ENCODE measurements around the gene PLGLB1. TPM values are rescaled to one million over a fixed set of nuclear protein-coding genes. Genes with fewer than 3 reads are reported as not detected.
"Not testable (repeated sequence)": the region's sequence is repeated elsewhere in the genome, so short reads cannot be mapped to it uniquely, and the experiment has no call there.

Gene PLGLB1
- total and polyA plus RNA-seq, 2 of the 13 experiments (the other 11 are each of a cell fraction or from before 2014, with no cell fraction given), result 0.20 to 0.26 TPM

GRCh38 chr2:87041321-87041978 is 19.8 kb upstream of the PLGLB1 start:
- H3K4me1 ChIP-seq (ENCODE audit: insufficient read depth, low read length); in situ Hi-C loops (cut with HindIII; ENCODE audit: extremely low pct_ligation_motif_present, low pct_unique_long_range_greater_than_20kb); FAIRE-seq; H3K4me2 ChIP-seq (ENCODE audit: low read depth, low read length); H2AFZ ChIP-seq (ENCODE audit: low read length); POLR2A ChIA-PET; H3K9me3 ChIP-seq (ENCODE audit: low read length); BruUV-seq (replicated peaks); intact Hi-C loops (cut with micrococcal nuclease; ENCODE audit: unreplicated experiment); H4K20me1 ChIP-seq (ENCODE audit: insufficient read depth, low read length); H3K79me2 ChIP-seq (ENCODE audit: insufficient read depth, low read length); H3K9ac ChIP-seq (ENCODE audit: insufficient read depth, low read depth, low read length); H3K4me3 ChIP-seq (replicated peaks in 1 of 3; ENCODE audit: insufficient read depth in 1 of 3, low read depth in 2 of 3, low read length in 3 of 3); H3K27ac ChIP-seq (ENCODE audit: extremely low read length, insufficient read depth, low read length); H3K36me3 ChIP-seq (replicated peaks in 1 of 2; ENCODE audit: control insufficient read depth in 1 of 2, insufficient read depth in 2 of 2, low read length in 2 of 2); CTCF ChIA-PET (ENCODE audit: low intra/inter-chr PET ratio, low total read pairs); DNase-seq (ENCODE audit: low spot score); H3K27me3 ChIP-seq (ENCODE audit: control insufficient read depth in 1 of 2, insufficient read depth in 2 of 2, low read length in 2 of 2): not testable (repeated sequence)
- ATAC-seq, result peak; percentile 91
- WGBS (ENCODE audit: low lambda C conversion rate), result no CpG with 5 or more reads among the region's 7 CpGs
- TF ChIP-seq STAG1 (CRISPR knock-in tag; IDR thresholded peaks at IDR 0.05), result peak; percentile 50

- H2AFZ ChIP-seq (ENCODE audit: low read length); H4K20me1 ChIP-seq (ENCODE audit: insufficient read depth, low read length); in situ Hi-C loops (cut with HindIII; ENCODE audit: extremely low pct_ligation_motif_present, low pct_unique_long_range_greater_than_20kb); H3K79me2 ChIP-seq (ENCODE audit: insufficient read depth, low read length); DNase-seq (ENCODE audit: low spot score); H3K4me2 ChIP-seq (ENCODE audit: low read depth, low read length); H3K9me3 ChIP-seq (ENCODE audit: low read length); H3K9ac ChIP-seq (ENCODE audit: insufficient read depth, low read depth, low read length); H3K27ac ChIP-seq (ENCODE audit: extremely low read length, insufficient read depth, low read length); FAIRE-seq; H3K4me1 ChIP-seq (ENCODE audit: insufficient read depth, low read length); intact Hi-C loops (cut with micrococcal nuclease; ENCODE audit: unreplicated experiment); H3K27me3 ChIP-seq (ENCODE audit: control insufficient read depth in 1 of 2, insufficient read depth in 2 of 2, low read length in 2 of 2); CTCF ChIA-PET (ENCODE audit: low intra/inter-chr PET ratio, low total read pairs); POLR2A ChIA-PET; H3K4me3 ChIP-seq (replicated peaks in 1 of 3; ENCODE audit: insufficient read depth in 1 of 3, low read depth in 2 of 3, low read length in 3 of 3); BruUV-seq (replicated peaks); ATAC-seq; H3K36me3 ChIP-seq (replicated peaks in 1 of 2; ENCODE audit: control insufficient read depth in 1 of 2, insufficient read depth in 2 of 2, low read length in 2 of 2): not testable (repeated sequence)
Observed at GRCh38 chr2:87028607-87029006, 7.0 kb upstream of the PLGLB1 start.

- H3K27ac ChIP-seq (ENCODE audit: extremely low read length, insufficient read depth, low read length); ATAC-seq; H3K4me1 ChIP-seq (ENCODE audit: insufficient read depth, low read length); in situ Hi-C loops (cut with HindIII; ENCODE audit: extremely low pct_ligation_motif_present, low pct_unique_long_range_greater_than_20kb); H3K9me3 ChIP-seq (ENCODE audit: low read length); H4K20me1 ChIP-seq (ENCODE audit: insufficient read depth, low read length); H3K36me3 ChIP-seq (replicated peaks in 1 of 2; ENCODE audit: control insufficient read depth in 1 of 2, insufficient read depth in 2 of 2, low read length in 2 of 2); H3K4me3 ChIP-seq (replicated peaks in 1 of 3; ENCODE audit: insufficient read depth in 1 of 3, low read depth in 2 of 3, low read length in 3 of 3); H2AFZ ChIP-seq (ENCODE audit: low read length); intact Hi-C loops (cut with micrococcal nuclease; ENCODE audit: unreplicated experiment); H3K79me2 ChIP-seq (ENCODE audit: insufficient read depth, low read length); BruUV-seq (replicated peaks); H3K9ac ChIP-seq (ENCODE audit: insufficient read depth, low read depth, low read length); H3K27me3 ChIP-seq (ENCODE audit: control insufficient read depth in 1 of 2, insufficient read depth in 2 of 2, low read length in 2 of 2); FAIRE-seq; H3K4me2 ChIP-seq (ENCODE audit: low read depth, low read length); DNase-seq (ENCODE audit: low spot score); CTCF ChIA-PET (ENCODE audit: low intra/inter-chr PET ratio, low total read pairs); POLR2A ChIA-PET: not testable (repeated sequence)
- WGBS (ENCODE audit: low lambda C conversion rate), result no CpG with 5 or more reads among the region's 1 CpG
Observed at GRCh38 chr2:87026816-87027215, 5.2 kb upstream of the PLGLB1 start.

All from HepG2 (cell line).